ENCODE measurements around the gene NMNAT2.

DNA sequence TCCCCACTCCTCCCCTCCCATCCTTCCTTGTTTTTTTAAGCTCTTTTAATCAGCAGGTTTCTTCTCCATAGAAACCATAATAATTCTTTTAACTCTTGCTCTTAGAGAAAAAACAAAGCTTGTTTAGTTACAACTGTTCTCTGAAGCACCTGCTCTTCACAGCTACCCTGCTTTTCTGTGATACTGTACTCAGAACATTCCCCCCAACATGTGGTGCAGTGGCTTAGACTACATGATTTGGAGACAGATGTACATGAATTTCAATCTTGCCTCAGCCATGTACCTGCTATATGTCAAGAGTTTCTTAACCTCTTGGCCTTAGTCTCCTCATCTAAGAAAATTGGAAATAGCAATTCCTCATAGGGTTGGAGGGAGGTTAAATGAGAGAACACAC is 198.6 kb downstream of the NMNAT2 start:
- TF ChIP-seq EZH2 (IDR thresholded peaks at IDR 0.05; ENCODE audit: insufficient read depth, poor library complexity, severe bottlenecking) (no peak), EZH2phosphoT487 (IDR thresholded peaks at IDR 0.05; ENCODE audit: insufficient read depth, low read depth) (no peak)

Data from GM23248 (cell line).